Natural killer cell (primary cell): Measurements from ENCODE around the gene EEA1. TPM values are rescaled to one million over a fixed set of nuclear protein-coding genes. Genes with fewer than 3 reads are reported as not detected.

Experiments
- ATAC-seq, 3 donors: fragments of 150-1000 bp in 2 of 3; fragments of 200-7000 bp in 1 of 3; cut with Tn5 transposase; 1 replicate in 1 of 3; 2 replicates in 2 of 3; pipeline ENCODE4 v1.10.0; 2021; ENCODE audit warnings: mild to moderate bottlenecking in 2 of 3, moderate library complexity in 2 of 3
- DNase-seq, 2 donors: peaks; one replicate each; pipeline versions ENCODE4 v3.0.0 to v3.0.0-alpha.2; 2013 to 2021; ENCODE audit warnings: mixed read lengths in 1 of 2
- H3K27ac ChIP-seq: one replicate; pipeline ENCODE4 v1.5.1; 2013; ENCODE audit warnings: mild to moderate bottlenecking, low read length
- H3K27me3 ChIP-seq: one replicate; pipeline ENCODE4 v1.6.1; 2013; ENCODE audit warnings: low read length; ENCODE audit not compliant: control insufficient read depth, insufficient read depth
- H3K36me3 ChIP-seq: one replicate; pipeline ENCODE4 v1.6.1; 2013; ENCODE audit warnings: low read length; ENCODE audit not compliant: control insufficient read depth, insufficient read depth
- H3K4me1 ChIP-seq: one replicate; pipeline ENCODE4 v1.6.1; 2013; ENCODE audit warnings: low read length; ENCODE audit not compliant: control insufficient read depth, insufficient read depth
- H3K4me3 ChIP-seq: one replicate; pipeline ENCODE4 v1.5.1; 2013; ENCODE audit warnings: low read length
- H3K9me3 ChIP-seq: one replicate; pipeline ENCODE4 v1.6.1; 2013; ENCODE audit warnings: low read length; ENCODE audit not compliant: control insufficient read depth, insufficient read depth
- H3K27ac Mint-ChIP-seq, 2 donors: one replicate each; pipeline ENCODE4 v1.8.0; 2022; ENCODE audit warnings: mild to moderate bottlenecking in 2 of 2, mixed read lengths in 2 of 2, moderate library complexity in 1 of 2
- H3K27me3 Mint-ChIP-seq, 2 donors: one replicate each; pipeline ENCODE4 v1.8.0; 2022; ENCODE audit warnings: low read depth in 2 of 2, mixed read lengths in 2 of 2
- H3K36me3 Mint-ChIP-seq: one replicate; pipeline ENCODE4 v1.8.0; 2022; ENCODE audit warnings: mixed read lengths
- H3K4me1 Mint-ChIP-seq, 2 donors: one replicate each; pipeline ENCODE4 v1.8.0; 2022; ENCODE audit warnings: mixed read lengths in 2 of 2
- H3K4me3 Mint-ChIP-seq: one replicate; pipeline ENCODE4 v1.8.0; 2022; ENCODE audit warnings: mild to moderate bottlenecking, moderate library complexity, mixed read lengths
- H3K9me3 Mint-ChIP-seq, 2 donors: one replicate each; pipeline ENCODE4 v1.8.0; 2022; ENCODE audit warnings: mixed read lengths in 2 of 2
- WGBS: methylation state at CpG from one replicate; pipeline ENCODE4 v1.1.7; 2013; ENCODE audit warnings: missing lambda C conversion rate; ENCODE audit not compliant: insufficient coverage; 5-methylcytosine and 5-hydroxymethylcytosine counted together
- intact Hi-C: fragments of 100-400 bp; cut with micrococcal nuclease; formaldehyde crosslinking; loops from one replicate; pipeline ENCODE4 v1.14.2; 2022
- total RNA-seq, 4 donors: library from RNA; stranded (reverse); fragments of 120-200 nt in 1 of 4; gene quantifications; one replicate each; pipeline versions ENCODE4 v1.2.3 to v1.2.4, GENCODE V29; 2013 to 2022
- TF ChIP-seq, protein P1 (sequence below): fragments of 200-600 bp; IDR thresholded peaks from one replicate; pipeline ENCODE4 v1.8.0; 2022; ENCODE audit warnings: antibody characterized with exemption

EEA1 gene
- total RNA-seq, 3 donors from 2014 or later (not counting 1 experiment from before 2014, with no cell fraction given): 15.0 to 20.0 (median 15.0) TPM

DNA sequence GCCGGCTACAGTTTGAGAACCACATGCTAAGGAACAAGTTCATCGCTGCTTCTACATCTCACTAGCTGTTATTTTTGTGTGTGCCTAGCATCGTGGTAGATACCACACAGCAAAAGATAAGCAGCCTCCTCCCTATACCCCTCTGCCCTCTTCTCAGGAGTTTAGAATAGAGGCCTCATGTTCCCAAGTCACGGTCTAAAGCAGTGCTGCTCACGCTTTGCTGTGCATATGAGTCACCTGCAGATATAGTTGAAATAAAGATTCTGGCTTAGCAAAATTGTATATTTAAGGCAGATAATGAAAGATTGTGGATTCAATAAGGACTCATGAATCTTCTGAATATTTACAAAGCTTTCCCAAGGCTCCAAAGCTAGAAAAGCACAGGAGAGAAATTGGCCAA lies 198.3 kb downstream of the EEA1 start:
- peaks cover 4 to 13% of the 10 kb centered on the region in 2 donors for H3K27me3 Mint-ChIP-seq
- no peaks in the 10 kb centered on the region for H3K9me3 Mint-ChIP-seq

DNA sequence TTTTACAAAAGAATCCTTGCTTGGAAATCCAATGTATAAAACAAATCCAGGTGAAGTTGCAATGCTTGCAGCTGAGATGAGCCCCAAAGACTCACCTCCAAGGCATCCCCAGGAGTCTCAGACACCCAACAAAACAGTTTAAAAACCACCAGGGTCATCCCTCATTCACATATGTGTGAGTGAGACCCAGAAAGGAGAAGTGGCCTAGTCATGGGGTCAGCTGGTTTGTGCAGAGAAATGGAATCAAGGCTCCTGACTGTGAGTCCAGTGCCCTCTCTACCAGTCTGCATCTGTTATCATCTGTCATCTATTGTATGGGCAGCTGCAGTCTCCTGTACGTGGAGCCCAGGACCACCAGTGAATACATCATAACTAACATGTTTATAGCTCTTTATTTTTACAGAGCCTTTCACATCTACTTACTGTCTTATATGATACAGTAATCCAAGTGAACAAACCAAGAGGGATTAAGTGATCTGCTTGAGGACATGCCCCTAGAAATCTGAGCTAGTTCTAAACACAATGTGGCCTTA lies 199.3 kb downstream of the EEA1 start:
- no peaks in the 10 kb centered on the region for H3K4me1 Mint-ChIP-seq
- DNase-seq (no peak), ATAC-seq (no peak)
- H3K27ac Mint-ChIP-seq: no peak overlapping the region
- peaks cover 3 to 13% of the 10 kb centered on the region in 2 donors for H3K27me3 Mint-ChIP-seq
- no peak overlapping the region for H3K4me3 Mint-ChIP-seq
- no peak overlapping the region for H3K27ac ChIP-seq
- H3K36me3 ChIP-seq: no peaks in the 10 kb centered on the region
- H3K9me3 Mint-ChIP-seq: peaks cover 0 to 3% of the 10 kb centered on the region in 2 donors
- WGBS: 73% methylated on average over 1 of the region's 1 CpG
- intact Hi-C loops: no loop called here
- peaks cover 4% of the 10 kb centered on the region for H3K36me3 Mint-ChIP-seq
- H3K4me1 ChIP-seq: no peaks in the 10 kb centered on the region
- H3K9me3 ChIP-seq: no peaks in the 10 kb centered on the region
- no peaks in the 10 kb centered on the region for H3K27me3 ChIP-seq
- TF ChIP-seq, protein P1, sequence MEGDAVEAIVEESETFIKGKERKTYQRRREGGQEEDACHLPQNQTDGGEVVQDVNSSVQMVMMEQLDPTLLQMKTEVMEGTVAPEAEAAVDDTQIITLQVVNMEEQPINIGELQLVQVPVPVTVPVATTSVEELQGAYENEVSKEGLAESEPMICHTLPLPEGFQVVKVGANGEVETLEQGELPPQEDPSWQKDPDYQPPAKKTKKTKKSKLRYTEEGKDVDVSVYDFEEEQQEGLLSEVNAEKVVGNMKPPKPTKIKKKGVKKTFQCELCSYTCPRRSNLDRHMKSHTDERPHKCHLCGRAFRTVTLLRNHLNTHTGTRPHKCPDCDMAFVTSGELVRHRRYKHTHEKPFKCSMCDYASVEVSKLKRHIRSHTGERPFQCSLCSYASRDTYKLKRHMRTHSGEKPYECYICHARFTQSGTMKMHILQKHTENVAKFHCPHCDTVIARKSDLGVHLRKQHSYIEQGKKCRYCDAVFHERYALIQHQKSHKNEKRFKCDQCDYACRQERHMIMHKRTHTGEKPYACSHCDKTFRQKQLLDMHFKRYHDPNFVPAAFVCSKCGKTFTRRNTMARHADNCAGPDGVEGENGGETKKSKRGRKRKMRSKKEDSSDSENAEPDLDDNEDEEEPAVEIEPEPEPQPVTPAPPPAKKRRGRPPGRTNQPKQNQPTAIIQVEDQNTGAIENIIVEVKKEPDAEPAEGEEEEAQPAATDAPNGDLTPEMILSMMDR: no peak
- no peak overlapping the region for H3K4me3 ChIP-seq

More for the DNA sequence above, 198.3 kb downstream of the EEA1 start:
- ATAC-seq (no peak), DNase-seq (no peak)
- H3K27ac ChIP-seq: no peak overlapping the region
- TF ChIP-seq, protein P1: no peak
- no peaks in the 10 kb centered on the region for H3K4me1 ChIP-seq
- no peak overlapping the region for H3K4me3 ChIP-seq
- H3K36me3 Mint-ChIP-seq: no peaks in the 10 kb centered on the region
- no peak overlapping the region for H3K4me3 Mint-ChIP-seq
- intact Hi-C loops: no loop called here
- H3K9me3 ChIP-seq: no peaks in the 10 kb centered on the region
- H3K27ac Mint-ChIP-seq: no peak overlapping the region
- no peaks in the 10 kb centered on the region for H3K4me1 Mint-ChIP-seq
- no peaks in the 10 kb centered on the region for H3K27me3 ChIP-seq
- WGBS: 94% methylated on average over 5 of the region's 5 CpGs
- H3K36me3 ChIP-seq: no peaks in the 10 kb centered on the region

DNA sequence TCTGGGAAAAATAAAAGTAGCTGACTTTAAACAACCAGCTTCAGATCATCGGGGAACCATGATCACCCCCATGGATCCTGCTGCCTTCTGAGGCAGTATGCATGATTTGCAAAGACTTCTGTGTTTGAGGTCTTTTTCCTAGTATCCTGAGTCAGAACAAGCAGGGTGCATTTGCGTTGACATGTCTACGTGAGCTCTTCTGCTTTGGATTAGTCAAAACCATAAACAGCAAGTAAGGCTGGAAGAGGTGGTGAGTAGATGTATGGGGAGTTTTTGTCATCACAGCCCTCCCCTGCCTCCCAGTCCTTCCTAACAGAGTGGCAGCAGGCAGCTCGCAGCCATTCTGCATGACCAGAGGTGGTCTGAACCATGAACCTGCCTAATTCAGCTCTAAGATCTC lies 202.2 kb downstream of the EEA1 start:
- peaks cover 4 to 27% of the 10 kb centered on the region in 2 donors for H3K27me3 Mint-ChIP-seq
- Histone ChIP-seq H3K36me3 (no peaks in the 10 kb centered on the region), H3K4me3 (no peak overlapping the region), H3K27ac (no peak overlapping the region), H3K9me3 (no peaks in the 10 kb centered on the region), H3K4me1 (no peaks in the 10 kb centered on the region), H3K27me3 (no peaks in the 10 kb centered on the region)
- no peak overlapping the region for H3K4me3 Mint-ChIP-seq
- no peaks in the 10 kb centered on the region for H3K4me1 Mint-ChIP-seq
- no peak overlapping the region for H3K27ac Mint-ChIP-seq
- TF ChIP-seq, protein P1: no peak
- ATAC-seq: no peak
- H3K36me3 Mint-ChIP-seq: peaks cover 13% of the 10 kb centered on the region
- WGBS: 81% methylated on average over 4 of the region's 4 CpGs
- H3K9me3 Mint-ChIP-seq: peaks cover 3 to 7% of the 10 kb centered on the region in 2 donors
- DNase-seq: no peak
- intact Hi-C loops: no loop called here

DNA sequence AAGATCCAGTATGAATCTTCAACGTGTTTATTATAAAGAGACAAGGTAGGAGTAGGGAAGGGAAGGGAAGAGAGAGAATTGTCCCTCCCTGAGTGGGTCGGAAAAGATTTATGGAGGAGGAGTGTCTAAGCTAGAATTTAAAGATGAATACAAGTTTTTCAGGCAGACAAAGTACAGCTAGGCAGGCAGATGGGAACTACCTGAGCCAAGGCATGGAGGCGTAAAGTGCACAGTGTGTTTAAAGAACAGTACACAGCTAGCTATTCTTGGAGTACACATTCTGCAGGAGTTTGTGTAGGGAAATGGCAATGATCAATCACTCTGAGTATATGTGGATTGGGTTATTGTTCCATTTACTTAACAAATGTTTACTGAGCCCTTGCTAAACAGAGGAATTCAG lies 206.2 kb downstream of the EEA1 start:
- Mint-ChIP-seq H3K4me1 (no peaks in the 10 kb centered on the region), H3K9me3 (peaks cover 3 to 7% of the 10 kb centered on the region in 2 donors), H3K36me3 (peaks cover 13% of the 10 kb centered on the region), H3K4me3 (no peak overlapping the region), H3K27me3 (peaks cover 4 to 41% of the 10 kb centered on the region in 2 donors), H3K27ac (no peak overlapping the region)
- ATAC-seq (no peak), DNase-seq (no peak)
- no peak overlapping the region for H3K27ac ChIP-seq
- H3K27me3 ChIP-seq: no peaks in the 10 kb centered on the region
- H3K9me3 ChIP-seq: no peaks in the 10 kb centered on the region
- WGBS: 83% methylated on average over 3 of the region's 3 CpGs
- no peak overlapping the region for H3K4me3 ChIP-seq
- TF ChIP-seq, protein P1: no peak
- no peaks in the 10 kb centered on the region for H3K4me1 ChIP-seq
- intact Hi-C loops: no loop called here
- H3K36me3 ChIP-seq: no peaks in the 10 kb centered on the region
